GM13976 (cell line): ENCODE measurements around the gene PDLIM5.
"Not testable (repeated sequence)": the region's sequence is repeated elsewhere in the genome, so short reads cannot be mapped to it uniquely, and the experiment has no call there.

Source experiments
- DNase-seq: peaks from one replicate; pipeline ENCODE4 v3.0.0; 2012; ENCODE audit warnings: low spot score
- CTCF ChIP-seq: IDR thresholded peaks from 2 replicates; pipeline ENCODE4 v1.5.1; 2012; ENCODE audit warnings: borderline replicate concordance, mild to moderate bottlenecking; ENCODE audit not compliant: insufficient read depth; ENCODE audit errors: extremely low read depth, missing control alignments, control extremely low read depth
- in situ Hi-C: fragments of 300-500 bp; cut with MboI; formaldehyde crosslinking; loops from one replicate; pipeline ENCODE4 v1.12.0; 2022; ENCODE audit warnings: low sequenced_read_pairs, mixed read lengths, inconsistent platforms; ENCODE audit not compliant: unreplicated experiment

The PDLIM5 gene

GRCh38 chr4:94451695-94452475 lies at the start of gene PDLIM5:
PDLIM5 (plus strand) TSS chr4:94451942; CDS start chr4:94455289, 3,347 bp downstream.
- no peak for TF ChIP-seq CTCF
- DNase-seq: peak; percentile 97
- in situ Hi-C loops: no loop called here

- DNase-seq, in situ Hi-C loops: not testable (repeated sequence)
Measured at GRCh38 chr4:94402439-94402838, 49.3 kb upstream of the PDLIM5 start.

GRCh38 chr4:94403751-94404150 lies 48.0 kb upstream of the PDLIM5 start:
- in situ Hi-C loops: no loop called here
- TF ChIP-seq CTCF: no peak
- no peak for DNase-seq

- in situ Hi-C loops: loop anchor here (5.0 kb wide), 1 partner anchor 190 kb away; no protein-coding TSS in a partner anchor
- peak; percentile 73 for TF ChIP-seq CTCF
- peak; percentile 36 for DNase-seq
Measured at GRCh38 chr4:94406668-94407437, 44.9 kb upstream of the PDLIM5 start.

GRCh38 chr4:94407846-94408245 lies 43.9 kb upstream of the PDLIM5 start:
- in situ Hi-C loops: loop anchor here (5.0 kb wide), 1 partner anchor 189 kb away; no protein-coding TSS in a partner anchor
- no peak for DNase-seq
- no peak for TF ChIP-seq CTCF

- no peak for DNase-seq
- no peak for TF ChIP-seq CTCF
- in situ Hi-C loops: loop anchor here (5.0 kb wide), 1 partner anchor 189 kb away; no protein-coding TSS in a partner anchor
Measured at GRCh38 chr4:94408549-94409374, 43.0 kb upstream of the PDLIM5 start.

GRCh38 chr4:94409375-94409679 lies 42.4 kb upstream of the PDLIM5 start:
- no peak for DNase-seq
- TF ChIP-seq CTCF: no peak
- in situ Hi-C loops: loop anchor here (5.0 kb wide), 1 partner anchor 188 kb away; no protein-coding TSS in a partner anchor
